Spinal cord (tissue), 10 donors: Measurements from ENCODE around the gene ATP5F1E. TPM values are rescaled to one million over a fixed set of nuclear protein-coding genes. Genes with fewer than 3 reads are reported as not detected.
A peak's percentile ranks its signal among the peaks of the same experiment; 100 is the strongest.

ENCODE experiments used
- DNase-seq, 6 donors: peaks; one replicate each; pipeline versions ENCODE4 v3.0.0 to v3.0.0-alpha.2; 2013 to 2015; ENCODE audit warnings: low spot score in 6 of 6, low read depth in 4 of 6
- H3K27ac ChIP-seq: one replicate; pipeline ENCODE4 v1.5.1; 2013; ENCODE audit warnings: low read depth, low read length, control low read depth
- H3K27me3 ChIP-seq: one replicate; pipeline ENCODE4 v1.6.1; 2013; ENCODE audit warnings: low read length; ENCODE audit not compliant: control insufficient read depth, insufficient read depth
- H3K36me3 ChIP-seq: one replicate; pipeline ENCODE4 v1.6.1; 2013; ENCODE audit warnings: low read length; ENCODE audit not compliant: control insufficient read depth, insufficient read depth
- H3K4me1 ChIP-seq: one replicate; pipeline ENCODE4 v1.6.1; 2013; ENCODE audit warnings: low read length; ENCODE audit not compliant: control insufficient read depth, insufficient read depth
- H3K4me3 ChIP-seq: one replicate; pipeline ENCODE4 v1.5.1; 2013; ENCODE audit warnings: low read depth, low read length, control low read depth
- H3K9me3 ChIP-seq: one replicate; pipeline ENCODE4 v1.6.1; 2013; ENCODE audit warnings: low read length; ENCODE audit not compliant: control insufficient read depth, insufficient read depth
- WGBS: methylation state at CpG from one replicate; pipeline ENCODE4 v1.1.5; 2013; ENCODE audit warnings: missing lambda C conversion rate; ENCODE audit not compliant: insufficient coverage; 5-methylcytosine and 5-hydroxymethylcytosine counted together
- long read RNA-seq, 4 donors: transcript quantifications; one replicate each; lab custom pipeline, GENCODE V29; 2026
- polyA plus RNA-seq, 2 donors: library from polyadenylated mRNA; unstranded; fragments of 120-200 nt; gene quantifications; one replicate each; pipeline ENCODE4 v1.2.1, GENCODE V29; 2013; ENCODE audit not compliant: insufficient read length in 2 of 2
- total RNA-seq, 2 donors: library from RNA; depleted of rRNA in 1 of 2; stranded (reverse); fragments of 120-200 nt in 1 of 2; fragments of >200 nt in 1 of 2; gene quantifications; one replicate each; pipeline versions ENCODE4 v1.2.3 to v1.2.4, GENCODE V29; 2013 to 2014
- donor health status: healthy.

Gene ATP5F1E
- total RNA-seq (10 to 100 TPM; 30.7 to 80.8 TPM), polyA plus RNA-seq (100 to 1,000 TPM; 252 to 270 TPM)
- long read RNA-seq, donor 1, transcript ATP5F1E-202 (2 exons, 1,878 nt): minor isoform, 9 of 1,102 reads
- long read RNA-seq, donor 1, transcript ATP5F1E-201 (3 exons, 3,665 nt): major isoform, 1,039 of 1,102 reads
- long read RNA-seq, donor 1, partial matches to known transcripts: 54 of 1,102 reads
- long read RNA-seq, donor 1, other reads (novel, unspliced or antisense): 0 of 1,102 reads
- long read RNA-seq, donor 2, transcript ATP5F1E-201 (3 exons, 3,665 nt): major isoform, 348 of 359 reads
- long read RNA-seq, donor 2, transcript ATP5F1E-202 (2 exons, 1,878 nt): minor isoform, 11 of 359 reads
- long read RNA-seq, donor 2, partial matches to known transcripts: 0 of 359 reads
- long read RNA-seq, donor 2, other reads (novel, unspliced or antisense): 0 of 359 reads
- long read RNA-seq, donor 3, transcript ATP5F1E-201 (3 exons, 3,665 nt): major isoform, 366 of 383 reads
- long read RNA-seq, donor 3, transcript ATP5F1E-202 (2 exons, 1,878 nt): minor isoform, 6 of 383 reads
- long read RNA-seq, donor 3, partial matches to known transcripts: 10 of 383 reads
- long read RNA-seq, donor 3, other reads (novel, unspliced or antisense): 0 of 383 reads
- long read RNA-seq, donor 4, transcript ATP5F1E-201 (3 exons, 3,665 nt): major isoform, 1,057 of 1,124 reads
- long read RNA-seq, donor 4, transcript ATP5F1E-202 (2 exons, 1,878 nt): minor isoform, 16 of 1,124 reads
- long read RNA-seq, donor 4, partial matches to known transcripts: 51 of 1,124 reads
- long read RNA-seq, donor 4, other reads (novel, unspliced or antisense): 0 of 1,124 reads

- H3K36me3 ChIP-seq: peaks cover 12% of the 10 kb centered on the region
- H3K4me3 ChIP-seq: peak within 1 kb of the TSS; percentile 88
- H3K27me3 ChIP-seq: no peaks in the 10 kb centered on the region
- H3K27ac ChIP-seq: peak within 1 kb of the TSS; percentile 87
- H3K9me3 ChIP-seq: no peaks in the 10 kb centered on the region
- H3K4me1 ChIP-seq: peaks cover 13% of the 10 kb centered on the region
- WGBS: under 1% methylated on average over 86 of the region's 86 CpGs
- DNase-seq: peak; percentile 72 to 99 (median 92)
These were observed at the start of gene ATP5F1E for GRCh38 chr20:59032023-59032712. Gene ATP5F1E, minus strand, starts transcription at chr20:59032335. Its CDS starts 84 bp downstream, at chr20:59032251.

- H3K27me3 ChIP-seq: no peaks in the 10 kb centered on the region
- no peaks in the 10 kb centered on the region for H3K9me3 ChIP-seq
- DNase-seq: no peak
- H3K4me1 ChIP-seq: peaks cover 4% of the 10 kb centered on the region
- no peaks in the 10 kb centered on the region for H3K36me3 ChIP-seq
- no peak overlapping the region for H3K4me3 ChIP-seq
- H3K27ac ChIP-seq: no peak overlapping the region
- WGBS: 100% methylated on average over 1 of the region's 3 CpGs
These were observed 48.9 kb upstream of the ATP5F1E start for GRCh38 chr20:59081036-59081435.

- no peaks in the 10 kb centered on the region for H3K36me3 ChIP-seq
- no peak overlapping the region for H3K27ac ChIP-seq
- WGBS: 75% methylated on average over 1 of the region's 5 CpGs
- no peaks in the 10 kb centered on the region for H3K27me3 ChIP-seq
- H3K4me1 ChIP-seq: no peaks in the 10 kb centered on the region
- H3K9me3 ChIP-seq: no peaks in the 10 kb centered on the region
- DNase-seq: no peak
- no peak overlapping the region for H3K4me3 ChIP-seq
These were observed 46.1 kb upstream of the ATP5F1E start for GRCh38 chr20:59078231-59078630.

- no peaks in the 10 kb centered on the region for H3K4me1 ChIP-seq
- DNase-seq: no peak
- H3K4me3 ChIP-seq: no peak overlapping the region
- H3K27me3 ChIP-seq: no peaks in the 10 kb centered on the region
- WGBS: 44% methylated on average over 1 of the region's 1 CpG
- no peaks in the 10 kb centered on the region for H3K36me3 ChIP-seq
- H3K27ac ChIP-seq: no peak overlapping the region
- no peaks in the 10 kb centered on the region for H3K9me3 ChIP-seq
These were observed 45.6 kb upstream of the ATP5F1E start for GRCh38 chr20:59077705-59078104.

GRCh38 chr20:59075934-59076508, 43.9 kb upstream of the ATP5F1E start:
- Histone ChIP-seq H3K4me1 (no peaks in the 10 kb centered on the region), H3K4me3 (no peak overlapping the region), H3K27me3 (no peaks in the 10 kb centered on the region), H3K27ac (no peak overlapping the region), H3K9me3 (no peaks in the 10 kb centered on the region), H3K36me3 (no peaks in the 10 kb centered on the region)
- 58% methylated on average over 2 of the region's 4 CpGs for WGBS
- no peak for DNase-seq

GRCh38 chr20:59074456-59074855, 42.3 kb upstream of the ATP5F1E start:
- no peaks in the 10 kb centered on the region for H3K27me3 ChIP-seq
- H3K4me1 ChIP-seq: no peaks in the 10 kb centered on the region
- no peak for DNase-seq
- H3K36me3 ChIP-seq: no peaks in the 10 kb centered on the region
- 54% methylated on average over 3 of the region's 3 CpGs for WGBS
- no peaks in the 10 kb centered on the region for H3K9me3 ChIP-seq
- H3K27ac ChIP-seq: no peak overlapping the region
- H3K4me3 ChIP-seq: no peak overlapping the region

GRCh38 chr20:59073582-59073981, 41.4 kb upstream of the ATP5F1E start:
- H3K27me3 ChIP-seq: no peaks in the 10 kb centered on the region
- WGBS: no CpG with 5 or more reads among the region's 1 CpG
- H3K4me1 ChIP-seq: no peaks in the 10 kb centered on the region
- no peak overlapping the region for H3K4me3 ChIP-seq
- no peak for DNase-seq
- no peaks in the 10 kb centered on the region for H3K36me3 ChIP-seq
- H3K27ac ChIP-seq: no peak overlapping the region
- H3K9me3 ChIP-seq: no peaks in the 10 kb centered on the region

GRCh38 chr20:59071216-59071615, 39.1 kb upstream of the ATP5F1E start:
- no peaks in the 10 kb centered on the region for H3K36me3 ChIP-seq
- H3K9me3 ChIP-seq: no peaks in the 10 kb centered on the region
- H3K27ac ChIP-seq: no peak overlapping the region
- no peaks in the 10 kb centered on the region for H3K4me1 ChIP-seq
- H3K4me3 ChIP-seq: no peak overlapping the region
- no CpG with 5 or more reads among the region's 1 CpG for WGBS
- no peaks in the 10 kb centered on the region for H3K27me3 ChIP-seq
- DNase-seq: no peak

GRCh38 chr20:59069026-59069425, 36.9 kb upstream of the ATP5F1E start:
- WGBS: no CpG with 5 or more reads among the region's 2 CpGs
- no peak for DNase-seq

More at GRCh38 chr20:59069026-59069425, 36.9 kb upstream of the ATP5F1E start:
- Histone ChIP-seq H3K9me3 (no peaks in the 10 kb centered on the region), H3K4me3 (no peak overlapping the region), H3K4me1 (no peaks in the 10 kb centered on the region), H3K27me3 (no peaks in the 10 kb centered on the region), H3K36me3 (no peaks in the 10 kb centered on the region), H3K27ac (no peak overlapping the region)
